Measurements from ENCODE around the gene ANKRD39. TPM values are rescaled to one million over a fixed set of nuclear protein-coding genes. Genes with fewer than 3 reads are reported as not detected.

ANKRD39 gene
- total RNA-seq, 1 donor from 2014 or later: 31.9 TPM

GRCh38 chr2:96852667-96853066 lies 5.1 kb downstream of the ANKRD39 start:
- no peak for DNase-seq (ENCODE audit: low read depth)
- no peak overlapping the region for H3K4me3 ChIP-seq (ENCODE audit: low read depth, low read length)
- no peak for TF ChIP-seq CTCF (conservative IDR thresholded peaks at IDR 0.05; ENCODE audit: low read depth, low read length)

- no peak overlapping the region for H3K4me3 ChIP-seq (ENCODE audit: low read depth, low read length)
- no peak for TF ChIP-seq CTCF (conservative IDR thresholded peaks at IDR 0.05; ENCODE audit: low read depth, low read length)
- no peak for DNase-seq (ENCODE audit: low read depth)
Observed at GRCh38 chr2:96848264-96848663, 9.6 kb downstream of the ANKRD39 start.

GRCh38 chr2:96847586-96847985 lies 10.2 kb downstream of the ANKRD39 start:
- no peak for DNase-seq (ENCODE audit: low read depth)
- no peak for TF ChIP-seq CTCF (conservative IDR thresholded peaks at IDR 0.05; ENCODE audit: low read depth, low read length)
- H3K4me3 ChIP-seq (ENCODE audit: low read depth, low read length): no peak overlapping the region

GRCh38 chr2:96846825-96847224 lies 11.0 kb downstream of the ANKRD39 start:
- no peak for DNase-seq (ENCODE audit: low read depth)
- no peak for TF ChIP-seq CTCF (conservative IDR thresholded peaks at IDR 0.05; ENCODE audit: low read depth, low read length)
- H3K4me3 ChIP-seq (ENCODE audit: low read depth, low read length): no peak overlapping the region

GRCh38 chr2:96844405-96844808 lies 13.4 kb downstream of the ANKRD39 start:
- no peak for DNase-seq (ENCODE audit: low read depth)
- TF ChIP-seq CTCF (conservative IDR thresholded peaks at IDR 0.05; ENCODE audit: low read depth, low read length): no peak
- no peak overlapping the region for H3K4me3 ChIP-seq (ENCODE audit: low read depth, low read length)

GRCh38 chr2:96843538-96844268 lies 14.1 kb downstream of the ANKRD39 start, which contains the start of gene ANKRD23:
Gene ANKRD23, minus strand, starts transcription at chr2:96844021. Its CDS starts 29 bp downstream, at chr2:96843992.
- no peak for TF ChIP-seq CTCF (conservative IDR thresholded peaks at IDR 0.05; ENCODE audit: low read depth, low read length)
- DNase-seq (ENCODE audit: low read depth): no peak
- no peak within 1 kb of the TSS for H3K4me3 ChIP-seq (ENCODE audit: low read depth, low read length)

- DNase-seq (ENCODE audit: low read depth): no peak
- TF ChIP-seq CTCF (conservative IDR thresholded peaks at IDR 0.05; ENCODE audit: low read depth, low read length): no peak
- no peak overlapping the region for H3K4me3 ChIP-seq (ENCODE audit: low read depth, low read length)
Observed at GRCh38 chr2:96842600-96842999, 15.2 kb downstream of the ANKRD39 start.

Data from epithelial cell of proximal tubule (primary cell).